ENCODE data around the gene GULP1. TPM values are rescaled to one million over a fixed set of nuclear protein-coding genes. Genes with fewer than 3 reads are reported as not detected.

GULP1 gene
- 10 to 100 TPM; 32.7 to 51.0 TPM for total RNA-seq

GRCh38 chr2:188291617-188292347, at the start of gene GULP1:
TSS of gene GULP1 (plus strand) at chr2:188291874. CDS start at chr2:188477703, 185,829 bp downstream.

Small RNA genes lying within 50 kb of the gene (small RNA-seq; reads per million reads assigned to genes)
- 6.9 to 32.3 reads per million in 2 donors for gene MIR561
- gene RNA5SP114, result 0 reads per million in 2 donors
